Nephron progenitor cell (in vitro differentiated cells): ENCODE data around the gene TAMALIN.

Experiments used
- DNase-seq: peaks from one replicate; pipeline ENCODE4 v3.0.0; 2021
- H3K27ac Mint-ChIP-seq: 2 replicates; pipeline ENCODE4 v1.8.0; 2021; ENCODE audit warnings: mild to moderate bottlenecking, moderate library complexity, mixed read lengths
- H3K27me3 Mint-ChIP-seq: 2 replicates; pipeline ENCODE4 v1.8.0; 2021; ENCODE audit warnings: mild to moderate bottlenecking, low read depth, mixed read lengths; ENCODE audit not compliant: poor library complexity
- H3K36me3 Mint-ChIP-seq: 2 replicates; pipeline ENCODE4 v1.8.0; 2021; ENCODE audit warnings: low read depth, mixed read lengths
- H3K4me1 Mint-ChIP-seq: 2 replicates; pipeline ENCODE4 v1.8.0; 2021; ENCODE audit warnings: mixed read lengths
- H3K4me3 Mint-ChIP-seq: 2 replicates; pipeline ENCODE4 v1.8.0; 2021; ENCODE audit warnings: mild to moderate bottlenecking, moderate library complexity, mixed read lengths
- H3K9me3 Mint-ChIP-seq: 2 replicates; pipeline ENCODE4 v1.8.0; 2021; ENCODE audit warnings: mild to moderate bottlenecking, moderate library complexity, mixed read lengths
- CTCF ChIP-seq: fragments of 200-600 bp; sonication (generic); IDR thresholded peaks from 2 replicates; pipeline ENCODE4 v1.5.0; 2021; ENCODE audit warnings: antibody characterized with exemption

The TAMALIN gene

GRCh38 chr12:52057638-52058576 is 51.2 kb downstream of the TAMALIN start:
- no peak overlapping the region for H3K27ac Mint-ChIP-seq
- TF ChIP-seq CTCF: no peak
- no peaks in the 10 kb centered on the region for H3K9me3 Mint-ChIP-seq

GRCh38 chr12:52058631-52059361 is 52.0 kb downstream of the TAMALIN start:
- no peak for TF ChIP-seq CTCF
- Mint-ChIP-seq H3K27ac (no peak overlapping the region), H3K36me3 (no peaks in the 10 kb centered on the region), H3K4me1 (peaks cover 6% of the 10 kb centered on the region), H3K9me3 (no peaks in the 10 kb centered on the region), H3K27me3 (peaks cover 6% of the 10 kb centered on the region), H3K4me3 (no peak overlapping the region)
- DNase-seq: no peak

More at GRCh38 chr12:52057638-52058576, 51.2 kb downstream of the TAMALIN start:
- no peak for DNase-seq
- H3K4me3 Mint-ChIP-seq: no peak overlapping the region
- no peaks in the 10 kb centered on the region for H3K4me1 Mint-ChIP-seq
- no peaks in the 10 kb centered on the region for H3K36me3 Mint-ChIP-seq
- peaks cover 3% of the 10 kb centered on the region for H3K27me3 Mint-ChIP-seq

GRCh38 chr12:52059582-52060497 is 53.1 kb downstream of the TAMALIN start:
- H3K9me3 Mint-ChIP-seq: no peaks in the 10 kb centered on the region
- no peak overlapping the region for H3K4me3 Mint-ChIP-seq
- peaks cover 6% of the 10 kb centered on the region for H3K27me3 Mint-ChIP-seq
- peaks cover 13% of the 10 kb centered on the region for H3K4me1 Mint-ChIP-seq
- no peak for TF ChIP-seq CTCF
- H3K36me3 Mint-ChIP-seq: no peaks in the 10 kb centered on the region
- H3K27ac Mint-ChIP-seq: no peak overlapping the region
- DNase-seq: no peak

GRCh38 chr12:52060498-52061177 is 53.9 kb downstream of the TAMALIN start:
- no peak for TF ChIP-seq CTCF
- DNase-seq: no peak
- Mint-ChIP-seq H3K4me3 (no peak overlapping the region), H3K27me3 (peaks cover 13% of the 10 kb centered on the region), H3K27ac (no peak overlapping the region), H3K4me1 (peaks cover 14% of the 10 kb centered on the region), H3K36me3 (no peaks in the 10 kb centered on the region), H3K9me3 (no peaks in the 10 kb centered on the region)

GRCh38 chr12:52061470-52062166 is 54.9 kb downstream of the TAMALIN start:
- TF ChIP-seq CTCF: no peak
- Mint-ChIP-seq H3K27me3 (peaks cover 20% of the 10 kb centered on the region), H3K36me3 (no peaks in the 10 kb centered on the region), H3K27ac (no peak overlapping the region), H3K4me3 (no peak overlapping the region), H3K4me1 (peaks cover 18% of the 10 kb centered on the region), H3K9me3 (no peaks in the 10 kb centered on the region)
- no peak for DNase-seq
